ENCODE measurements around the gene PTPRK.

PTPRK gene

DNA sequence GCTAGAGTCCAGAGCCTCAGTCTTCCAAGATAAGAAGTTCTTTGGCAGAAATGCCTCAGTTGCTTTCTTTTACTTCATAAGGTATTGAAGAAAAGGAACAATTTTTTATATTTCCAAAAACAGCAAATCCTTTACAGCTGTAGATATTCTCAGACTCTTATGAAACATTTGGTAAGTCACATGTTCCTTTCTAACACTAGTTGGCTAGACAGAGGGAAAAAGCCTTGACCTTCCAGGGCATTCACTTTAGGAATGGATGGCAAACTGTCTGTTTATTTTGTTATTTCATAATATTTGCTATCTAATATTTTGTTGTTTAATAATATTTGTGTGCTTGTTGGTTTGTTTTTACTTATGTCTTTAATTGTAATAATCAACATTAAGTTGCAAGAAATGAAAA, 140.8 kb downstream of the PTPRK start:
- FAIRE-seq: no peak

DNA sequence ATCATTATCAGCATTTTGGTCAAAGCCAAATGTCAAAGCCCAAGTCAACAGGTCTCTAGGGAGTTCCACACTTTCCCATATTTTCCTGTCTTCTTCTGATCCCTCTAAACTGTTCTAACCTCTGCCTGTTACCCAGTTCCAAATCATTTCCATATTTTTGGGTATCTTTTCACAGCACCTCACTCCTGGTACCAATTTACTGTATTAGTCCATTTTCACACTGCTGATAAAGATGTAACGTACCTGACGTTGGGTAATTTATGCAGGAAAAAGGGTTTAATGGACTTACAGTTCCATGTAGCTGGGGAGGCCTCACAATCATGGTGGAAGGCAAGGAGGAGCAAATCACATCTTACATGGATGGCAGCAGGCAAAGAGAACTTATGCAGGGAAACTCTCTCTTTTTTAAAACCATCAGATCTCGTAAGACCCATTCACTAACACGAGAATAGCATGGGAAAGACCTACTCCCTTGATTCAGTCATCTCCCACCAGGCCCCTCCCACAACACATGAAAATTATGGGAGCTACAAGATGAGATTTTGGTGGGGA, 143.4 kb downstream of the PTPRK start:
- FAIRE-seq: no peak

DNA sequence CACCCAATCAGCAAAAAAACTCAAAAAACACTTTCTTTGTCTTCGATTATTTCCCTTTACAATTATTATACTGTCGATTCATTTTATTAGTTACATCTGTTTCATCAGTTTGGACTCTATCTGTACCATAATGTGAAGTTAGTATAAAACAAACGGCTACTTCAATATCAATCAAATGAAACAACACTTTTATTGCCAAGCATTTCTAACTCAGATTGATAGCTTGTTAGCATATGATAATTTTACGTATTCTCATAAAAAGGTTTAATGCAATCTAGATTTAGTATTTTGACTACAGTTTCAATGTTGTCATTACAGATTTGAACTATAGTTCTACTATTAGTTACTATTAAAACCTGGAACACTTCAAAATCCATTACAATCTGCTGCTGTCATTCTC, 149.3 kb downstream of the PTPRK start:
- no peak for FAIRE-seq

DNA sequence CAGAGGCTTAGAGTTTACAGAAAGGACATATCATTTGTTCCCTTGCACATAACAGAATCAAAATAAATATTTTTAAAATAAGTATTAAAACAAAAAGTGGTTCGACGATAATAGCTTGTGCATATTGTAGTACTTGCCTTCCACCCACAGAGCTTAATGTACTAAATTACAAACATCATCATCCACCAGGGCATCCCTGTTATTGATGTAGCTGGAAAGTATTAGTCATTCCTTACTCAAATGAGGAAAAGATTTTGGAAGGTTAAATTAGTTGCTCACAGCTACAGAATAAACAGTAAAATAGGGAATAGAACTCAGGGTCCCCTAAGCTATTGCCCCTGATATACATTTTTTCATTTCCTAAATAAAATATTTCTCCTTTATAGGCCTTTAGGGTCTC, 150.3 kb downstream of the PTPRK start:
- no peak for FAIRE-seq

DNA sequence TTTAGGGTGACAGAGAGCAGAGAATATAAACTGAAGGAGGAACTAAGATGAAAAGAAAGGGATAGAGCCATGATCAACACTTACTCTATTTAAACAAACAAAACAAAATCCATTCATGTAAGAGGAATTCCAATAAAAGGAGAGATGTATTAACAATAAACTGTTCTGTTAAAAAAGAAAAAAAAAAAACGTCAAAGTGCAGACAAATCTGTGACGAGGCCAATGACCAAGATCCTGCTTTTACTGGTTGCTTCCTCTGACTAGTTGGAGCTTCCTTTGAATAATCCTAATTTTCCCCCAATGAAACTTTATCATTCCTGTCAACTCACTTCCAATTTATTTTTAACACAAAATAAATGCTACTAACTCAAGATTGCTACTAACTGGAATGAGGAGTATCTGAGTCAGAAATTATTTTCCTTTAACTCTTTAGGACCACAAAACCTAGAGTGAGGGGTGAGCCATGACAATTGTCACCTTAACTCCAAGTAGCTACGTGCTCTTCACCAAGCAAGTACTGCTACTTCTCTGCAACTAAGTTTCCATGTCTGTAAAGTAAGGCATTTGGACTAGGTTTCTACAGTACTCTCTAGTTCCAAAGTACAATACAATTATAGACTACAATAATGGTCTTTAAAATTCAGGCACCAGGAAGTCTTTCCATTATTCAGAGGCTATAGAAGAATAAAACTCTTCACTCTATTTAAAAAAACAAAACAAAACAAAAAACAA, 152.0 kb downstream of the PTPRK start:
- FAIRE-seq: no peak

DNA sequence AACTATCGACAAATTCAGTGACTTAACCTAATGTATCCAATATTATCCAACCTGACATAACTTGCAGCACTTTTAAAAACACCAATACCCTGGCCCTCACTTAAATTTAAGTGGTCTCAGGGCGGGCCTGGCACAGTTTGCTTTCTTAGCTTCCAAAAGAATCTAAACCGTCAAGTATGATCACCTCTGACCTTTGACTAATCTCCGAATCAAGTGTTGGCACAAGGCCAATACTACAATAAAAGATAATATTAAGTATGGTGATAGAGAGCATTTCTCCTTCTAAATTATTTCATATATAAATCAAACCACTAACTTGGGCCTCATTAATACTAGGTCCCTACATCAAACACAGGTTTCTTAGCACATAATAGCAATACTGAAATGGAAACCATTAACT, 153.0 kb downstream of the PTPRK start:
- no peak for FAIRE-seq

DNA sequence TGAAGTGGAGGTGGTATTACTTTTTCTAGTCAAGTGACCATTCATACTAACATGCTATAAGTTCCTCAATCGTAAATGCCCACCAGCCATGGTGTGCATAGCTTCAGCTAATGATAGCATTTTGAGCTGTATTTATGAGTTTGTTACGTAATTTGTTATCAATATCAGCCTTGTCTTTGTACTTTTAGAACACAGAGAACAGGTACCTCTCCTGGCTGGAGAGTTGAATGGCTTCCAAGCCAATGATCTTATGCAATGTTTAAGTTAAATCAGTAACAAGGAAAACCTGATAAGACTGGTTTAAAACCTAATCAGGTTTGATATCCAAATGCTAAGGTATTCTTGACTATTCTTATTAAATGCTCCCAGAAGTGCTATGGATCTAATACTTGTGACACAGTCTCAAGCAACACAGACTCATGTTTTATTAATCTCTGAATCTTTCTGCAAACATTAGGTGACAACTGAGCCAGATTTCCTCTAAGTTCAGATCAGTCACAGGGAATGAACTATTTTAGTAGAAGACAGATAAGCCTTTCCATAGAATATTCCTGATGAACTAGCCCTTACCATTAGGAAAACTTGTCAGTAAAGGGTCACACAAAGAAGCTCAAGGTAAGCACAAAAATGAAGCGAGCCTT, 154.8 kb downstream of the PTPRK start:
- FAIRE-seq: no peak

DNA sequence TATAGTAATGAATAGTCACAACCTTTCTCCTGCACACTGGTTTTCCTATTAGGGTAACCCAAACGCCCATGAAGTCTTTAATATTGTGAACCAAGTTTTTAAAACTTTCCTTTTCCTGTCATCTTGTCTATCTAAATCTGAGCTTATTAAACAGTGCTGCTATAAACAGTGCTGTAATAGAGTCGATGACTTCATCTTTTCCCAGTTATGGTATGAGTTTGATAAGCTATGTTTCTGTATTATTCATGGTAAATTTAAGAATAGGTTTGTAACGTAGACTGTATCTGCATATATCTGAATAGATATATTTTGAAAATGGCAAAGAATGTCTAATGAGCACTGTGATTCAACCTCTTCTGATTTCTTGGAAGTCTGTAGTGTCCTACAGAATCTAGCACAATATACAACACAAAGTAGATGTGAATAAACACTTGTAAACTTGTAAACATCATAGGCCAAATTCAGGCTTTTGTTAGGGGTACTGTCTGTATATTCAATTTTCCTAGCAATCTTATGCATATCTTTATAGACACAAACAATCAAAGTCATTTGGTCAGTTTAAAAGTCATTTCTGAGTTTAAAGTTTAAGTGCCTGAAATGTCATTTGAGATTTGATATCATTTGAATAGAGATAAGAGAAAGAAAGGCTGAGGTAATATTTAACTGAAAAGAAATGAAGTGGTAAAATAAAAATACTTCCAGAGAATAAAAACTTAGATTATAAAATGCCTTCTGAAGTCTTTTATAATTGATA, 155.5 kb downstream of the PTPRK start:
- FAIRE-seq: peak; percentile 77

DNA sequence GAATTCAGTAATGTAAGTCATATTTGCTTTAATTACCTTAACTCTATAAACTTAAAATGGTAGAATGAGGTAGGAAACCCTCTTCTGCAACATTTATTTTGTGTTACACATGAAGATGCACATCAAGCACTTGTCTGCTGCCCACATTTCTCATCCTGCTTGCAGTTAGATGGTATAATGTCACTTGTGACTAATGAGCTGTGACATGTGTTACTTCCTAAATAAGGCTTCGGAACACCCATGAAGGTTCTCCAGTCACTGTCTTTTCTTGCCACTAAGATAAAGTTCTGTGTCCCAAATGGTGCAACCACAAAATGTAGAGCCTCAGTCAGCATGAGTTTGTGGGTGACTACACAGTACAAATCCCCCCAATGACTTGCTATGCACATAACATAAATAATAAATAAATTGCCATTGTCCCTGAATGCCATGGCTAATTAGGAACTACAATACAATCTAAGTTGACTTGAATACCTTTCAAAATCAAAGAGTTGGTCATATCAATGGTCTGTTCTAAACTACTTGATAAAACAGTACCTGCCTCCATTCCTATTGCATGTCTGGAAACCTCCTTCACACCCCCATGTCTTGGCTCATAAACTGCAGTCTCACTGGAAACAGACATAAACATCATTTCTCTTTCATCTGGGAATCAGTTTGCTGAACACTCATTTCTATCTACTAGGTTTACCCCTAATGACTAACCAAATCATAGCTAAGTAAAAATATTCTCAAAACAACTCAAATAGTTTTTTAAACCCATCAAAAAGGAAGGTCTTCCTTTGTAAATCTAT, 157.2 kb downstream of the PTPRK start:
- no peak for FAIRE-seq

DNA sequence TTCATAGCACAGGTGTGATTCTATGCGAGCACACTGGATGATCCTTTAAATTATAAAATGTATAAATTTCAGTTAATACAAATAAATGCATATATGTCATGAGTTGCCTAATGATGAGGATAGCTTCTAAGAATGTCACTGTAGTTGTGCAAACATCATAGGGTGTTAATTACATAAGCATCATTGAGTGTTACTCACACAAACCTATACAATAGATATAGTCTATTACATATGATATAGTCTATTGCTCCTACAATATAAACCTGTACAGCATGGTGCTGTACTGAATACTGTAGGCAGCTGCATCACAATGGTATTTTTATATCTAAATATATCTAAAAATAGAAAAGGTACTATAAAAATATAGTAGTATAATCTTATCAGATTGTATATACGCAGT, 159.0 kb downstream of the PTPRK start:
- FAIRE-seq: no peak

DNA sequence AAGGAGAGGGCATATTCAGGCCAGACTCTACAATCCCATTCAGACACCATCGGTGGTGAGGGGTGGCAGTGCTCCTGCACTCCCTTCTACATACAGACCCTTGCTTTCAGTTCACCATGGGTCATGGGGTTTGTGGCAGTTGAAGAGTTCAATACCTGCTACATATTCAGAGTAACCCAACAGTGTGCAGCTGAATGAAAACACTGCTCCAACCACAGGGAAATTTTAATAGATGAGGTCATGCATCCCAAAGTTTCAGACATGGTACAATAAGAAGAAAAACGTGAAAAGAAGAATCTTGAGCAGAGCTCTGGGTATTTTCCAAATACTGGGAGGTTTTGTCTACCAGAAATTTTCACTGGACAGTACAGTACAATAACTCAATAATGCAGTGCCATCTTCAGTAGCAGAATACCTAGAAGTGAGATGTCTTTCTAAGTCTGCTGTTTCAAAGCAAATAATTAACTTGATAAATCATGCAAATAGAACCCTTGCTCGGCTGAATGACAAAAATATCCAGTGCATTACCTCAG, 162.1 kb downstream of the PTPRK start:
- FAIRE-seq: no peak

DNA sequence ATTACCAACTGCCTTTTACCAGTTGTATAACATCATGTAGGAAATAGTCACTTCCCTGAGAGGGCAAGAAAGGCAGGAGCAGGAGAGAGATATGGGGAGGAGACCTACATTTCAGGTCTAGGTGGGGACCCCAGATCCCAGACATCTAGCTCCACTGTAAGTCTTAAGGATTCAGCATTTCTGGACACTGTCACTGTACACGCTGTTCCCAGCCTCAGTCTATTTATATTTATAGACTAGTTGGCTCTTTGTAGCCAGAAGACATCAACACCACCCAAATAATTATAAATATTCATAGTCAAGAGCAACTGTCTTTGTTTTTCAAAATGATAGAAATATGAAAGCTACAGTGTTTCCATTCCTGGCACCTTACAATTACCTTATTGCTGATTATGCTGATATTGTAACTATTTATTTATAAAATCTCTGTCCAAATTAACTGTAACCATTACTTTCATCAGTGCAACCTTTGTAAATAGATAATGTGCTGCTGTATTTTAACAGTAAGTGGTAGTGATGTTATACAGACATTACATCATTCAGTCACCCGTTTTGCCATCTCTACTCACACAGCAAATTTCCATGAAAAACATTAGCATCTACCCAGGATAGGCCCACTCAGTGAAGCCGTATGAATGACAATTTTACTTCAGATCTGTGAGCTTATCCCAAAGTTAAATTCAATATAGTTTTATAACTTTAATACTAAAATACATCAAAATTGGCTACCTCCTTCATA, 162.8 kb downstream of the PTPRK start:
- no peak for FAIRE-seq

DNA sequence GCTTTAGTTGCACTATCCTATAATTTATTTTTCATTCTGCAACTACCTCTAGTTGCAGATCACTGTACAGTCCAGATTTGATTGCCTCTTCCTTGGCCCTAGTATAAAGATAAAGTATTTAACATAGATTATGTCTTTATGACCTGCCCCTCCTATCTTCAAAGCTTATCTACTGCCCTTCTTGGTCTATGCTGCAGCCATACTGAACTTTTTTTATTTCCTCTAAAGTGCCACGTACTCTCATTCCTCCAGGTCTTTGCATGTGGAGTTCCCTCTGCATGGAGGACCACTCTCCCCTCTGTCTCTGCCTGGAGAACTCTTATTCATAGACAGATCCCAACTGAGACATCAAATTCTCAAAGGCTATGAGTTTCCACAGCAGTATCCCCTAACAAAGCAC, 168.0 kb downstream of the PTPRK start:
- FAIRE-seq: no peak

DNA sequence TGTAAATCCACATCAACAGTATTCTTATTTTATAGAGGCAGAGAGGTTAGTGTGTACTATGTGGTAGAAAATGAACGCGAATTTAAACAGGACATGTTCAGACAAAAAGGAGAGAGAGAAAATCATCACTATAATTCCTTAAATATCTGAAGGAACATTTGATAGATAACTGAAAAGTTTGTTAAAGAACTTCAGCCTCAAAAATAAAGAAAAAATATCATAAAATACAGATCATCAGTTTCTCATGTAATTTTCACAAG, 169.2 kb downstream of the PTPRK start:
- peak; percentile 45 for FAIRE-seq

DNA sequence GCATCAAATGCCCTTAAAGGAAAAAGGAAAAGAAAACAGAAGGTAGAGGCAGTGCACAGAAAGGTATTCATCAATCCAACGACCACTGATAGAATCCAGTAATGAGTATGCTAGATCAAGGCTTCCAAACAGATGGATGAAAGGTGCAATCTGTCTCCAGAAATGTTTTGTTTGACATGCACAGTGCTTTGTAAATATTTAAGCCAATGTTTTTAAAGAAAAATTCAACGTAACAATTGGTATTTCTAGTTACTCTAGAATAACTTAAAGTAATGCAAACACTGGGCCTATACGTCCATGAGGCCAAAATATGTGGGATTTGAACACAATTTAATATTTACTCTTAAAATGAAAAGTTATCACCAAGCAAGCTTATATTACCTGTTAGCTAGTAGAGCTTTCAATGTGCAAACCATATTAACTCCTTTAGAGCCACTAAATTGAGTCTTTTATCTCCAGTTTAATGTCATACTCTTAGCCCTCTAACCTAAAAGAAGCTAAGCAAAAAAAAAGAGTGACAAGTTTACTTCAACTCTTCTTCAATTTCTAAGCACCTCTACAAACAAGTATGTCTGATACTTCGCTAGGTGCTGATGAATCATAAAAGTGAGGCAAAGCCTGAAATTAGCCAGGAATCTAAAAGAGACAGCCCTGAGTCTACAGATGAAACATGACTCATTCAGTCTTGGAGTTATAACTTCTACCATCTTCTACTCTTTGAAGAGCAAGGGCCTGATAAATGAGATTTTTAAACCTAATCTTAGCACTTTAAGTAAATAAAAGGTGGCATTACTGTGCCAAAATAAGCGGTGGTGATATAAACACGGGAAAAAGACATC, 169.8 kb downstream of the PTPRK start:
- FAIRE-seq: no peak

DNA sequence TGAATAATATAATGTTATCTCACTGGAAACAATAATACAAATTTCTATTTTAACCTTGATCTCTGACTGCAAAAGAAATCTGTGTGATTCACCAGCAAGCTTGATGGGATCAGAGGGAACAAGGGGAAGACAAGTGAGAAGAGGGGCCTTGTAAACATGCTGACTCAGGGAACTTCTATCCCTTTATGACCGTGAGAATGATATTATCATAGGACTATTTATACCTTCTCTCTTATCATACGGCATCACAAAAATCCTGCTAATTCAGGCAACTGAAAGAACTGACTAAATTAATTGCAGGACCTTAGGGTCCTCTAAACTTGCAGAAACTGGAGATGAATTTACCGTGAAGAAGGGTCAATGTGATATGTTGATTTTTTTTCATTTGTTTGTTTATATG, 173.3 kb downstream of the PTPRK start:
- no peak for FAIRE-seq

DNA sequence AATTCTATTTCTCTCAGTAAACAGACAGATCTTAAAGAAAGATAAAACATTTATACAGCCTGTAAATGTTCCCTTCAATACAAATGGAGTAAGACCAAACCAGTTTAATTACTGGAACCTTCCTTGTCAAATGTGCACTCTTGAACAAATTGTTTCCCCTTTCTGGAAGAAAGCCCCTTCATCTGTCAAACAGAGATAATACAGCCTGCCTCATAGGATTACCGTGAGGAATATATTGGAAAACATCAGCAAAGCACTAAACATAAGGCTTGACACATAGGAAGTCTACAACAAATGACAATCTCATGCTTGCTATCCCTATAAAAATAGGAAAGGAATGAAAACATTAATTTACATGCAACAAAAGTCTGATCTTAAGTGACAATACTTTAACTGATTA, 173.8 kb downstream of the PTPRK start:
- FAIRE-seq: no peak

DNA sequence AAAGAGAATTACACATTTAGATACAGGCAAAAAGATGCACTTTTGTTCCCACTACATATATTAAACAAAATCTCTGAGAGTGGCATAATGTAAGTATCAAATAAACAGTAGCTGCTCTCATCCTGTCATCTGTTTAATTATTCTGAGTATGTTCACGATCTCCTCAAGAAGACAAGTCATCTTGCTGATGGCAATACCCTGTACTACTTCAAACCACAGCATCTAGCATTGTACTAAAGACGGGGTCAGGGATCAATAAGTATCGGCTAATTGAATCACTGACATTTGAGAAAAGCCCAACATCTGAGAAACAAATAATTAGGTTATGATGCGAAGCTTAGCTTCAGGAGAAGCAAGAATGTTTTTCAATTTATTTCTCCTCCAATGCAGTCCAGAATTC, 175.1 kb downstream of the PTPRK start:
- FAIRE-seq: no peak

DNA sequence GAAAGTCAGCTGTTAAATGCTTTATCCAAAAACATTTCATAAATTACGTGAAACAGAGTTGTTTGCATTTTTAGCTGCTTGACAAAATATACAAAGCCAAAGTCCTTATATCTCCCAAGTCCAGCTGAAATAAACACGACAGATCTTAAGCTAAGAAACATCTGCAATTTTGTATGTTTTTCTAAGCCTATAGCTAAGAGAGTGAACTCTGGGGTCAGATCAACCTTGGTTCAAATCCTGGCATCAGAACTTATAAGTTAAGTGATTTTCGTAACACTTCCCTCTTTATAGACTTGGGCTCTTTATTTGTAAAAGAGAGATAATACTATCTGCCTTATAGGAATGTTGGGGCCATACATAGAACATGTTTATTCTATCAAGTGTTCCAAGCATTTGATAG, 176.7 kb downstream of the PTPRK start:
- FAIRE-seq: no peak

DNA sequence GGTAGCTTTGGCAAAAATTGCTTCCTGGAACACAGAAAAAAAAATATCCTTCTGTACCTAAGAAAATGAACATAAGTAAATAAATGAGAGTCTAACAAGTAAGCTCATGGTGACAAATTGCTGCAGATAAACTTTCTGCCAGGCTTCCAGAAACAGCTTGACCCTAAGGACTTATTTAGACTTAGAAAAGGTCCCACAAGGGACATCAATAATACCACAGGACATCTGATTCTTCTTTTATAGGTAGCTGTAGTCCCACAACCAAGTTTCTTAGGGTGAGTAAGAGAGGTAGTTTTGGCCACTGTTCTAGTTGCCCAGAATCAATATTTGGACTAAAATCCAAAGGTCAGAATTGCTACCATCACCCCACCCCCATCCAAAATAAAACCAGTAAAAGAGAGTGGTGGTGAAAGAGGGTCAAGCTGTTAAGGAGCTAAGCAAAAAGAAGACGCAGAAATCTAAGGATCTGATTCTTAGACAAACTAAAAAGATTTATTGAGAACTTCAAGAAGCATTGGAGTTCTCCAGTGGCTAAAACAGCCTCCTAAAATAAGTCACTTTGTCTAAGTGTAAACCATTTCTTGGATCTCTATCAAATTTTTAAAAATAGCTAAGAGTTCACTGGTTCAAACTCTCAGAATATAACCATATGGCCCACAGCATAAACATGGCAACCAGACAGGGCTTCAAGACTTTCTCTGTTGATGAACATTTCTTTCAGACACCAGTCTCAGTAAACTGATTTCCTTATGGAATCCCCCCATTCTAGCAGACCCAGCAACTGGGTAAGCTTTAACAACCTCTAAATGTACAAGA, 180.6 kb downstream of the PTPRK start:
- FAIRE-seq: no peak
